HepG2 (cell line): ENCODE measurements around the gene SIGLEC8. TPM values are rescaled to one million over a fixed set of nuclear protein-coding genes. Genes with fewer than 3 reads are reported as not detected.

ENCODE experiments used
- ADNP ChIP-seq: sonication (generic); formaldehyde crosslinking; IDR thresholded peaks from 2 replicates; pipeline ENCODE4 v1.4.0; 2020; ENCODE audit warnings: missing genetic modification reagents
- AKNA ChIP-seq: sonication (generic); formaldehyde crosslinking; IDR thresholded peaks from 2 replicates; pipeline ENCODE4 v1.4.0; 2020; ENCODE audit warnings: missing genetic modification reagents, borderline replicate concordance
- ARID3A ChIP-seq: IDR thresholded peaks from 2 replicates; pipeline ENCODE4 v1.6.1; 2012; ENCODE audit warnings: low read depth, low read length, improper control_type of control experiment
- GFI1 ChIP-seq: sonication (generic); formaldehyde crosslinking; IDR thresholded peaks from 2 replicates; pipeline ENCODE4 v1.5.0; 2020; ENCODE audit warnings: missing genetic modification reagents, mild to moderate bottlenecking, borderline replicate concordance
- KDM1A ChIP-seq: IDR thresholded peaks from 2 replicates; pipeline ENCODE4 v1.6.1; 2016; ENCODE audit warnings: missing compliant biosample characterization
- KDM2A ChIP-seq: sonication (generic); formaldehyde crosslinking; IDR thresholded peaks from 2 replicates; pipeline ENCODE4 v1.4.0; 2020; ENCODE audit warnings: low read depth, missing genetic modification reagents, borderline replicate concordance
- MIER2 ChIP-seq: IDR thresholded peaks from 2 replicates; pipeline ENCODE4 v1.6.1; 2016; ENCODE audit warnings: missing biosample characterization, missing genetic modification reagents
- PBX3 ChIP-seq: sonication (generic); formaldehyde crosslinking; IDR thresholded peaks from 2 replicates; pipeline ENCODE4 v1.8.1; 2023; ENCODE audit warnings: missing genetic modification reagents, inconsistent platforms, borderline replicate concordance
- POGK ChIP-seq: sonication (generic); formaldehyde crosslinking; conservative IDR thresholded peaks from 2 replicates; pipeline ENCODE4 v1.8.0; 2022; ENCODE audit warnings: mild to moderate bottlenecking, moderate library complexity, missing genetic modification reagents
- SRF ChIP-seq: IDR thresholded peaks from 2 replicates; pipeline ENCODE4 v1.6.1; 2011; ENCODE audit warnings: mild to moderate bottlenecking, low read depth, low read length, moderate library complexity
- STAT6 ChIP-seq: sonication (generic); formaldehyde crosslinking; IDR thresholded peaks from 2 replicates; pipeline ENCODE4 v1.4.0; 2020; ENCODE audit warnings: missing genetic modification reagents, mild to moderate bottlenecking, borderline replicate concordance
- THYN1 ChIP-seq: sonication (generic); formaldehyde crosslinking; IDR thresholded peaks from 2 replicates; pipeline ENCODE4 v1.8.1; 2023; ENCODE audit warnings: low read depth, mild to moderate bottlenecking, moderate library complexity, missing genetic modification reagents, borderline replicate concordance
- XRCC5 ChIP-seq: fragments of 200-400 bp; formaldehyde crosslinking; optimal IDR thresholded peaks from 2 replicates; pipeline ENCODE3; 2017; ENCODE audit warnings: mild to moderate bottlenecking, low read length
- YEATS2 ChIP-seq: sonication (generic); formaldehyde crosslinking; IDR thresholded peaks from 2 replicates; pipeline ENCODE4 v1.4.0; 2020; ENCODE audit warnings: missing genetic modification reagents, borderline replicate concordance
- ZNF17 ChIP-seq: sonication (generic); formaldehyde crosslinking; IDR thresholded peaks from 2 replicates; pipeline ENCODE4 v1.5.0; 2020; ENCODE audit warnings: mild to moderate bottlenecking, missing genetic modification reagents
- ZNF629 ChIP-seq: sonication (generic); formaldehyde crosslinking; conservative IDR thresholded peaks from 2 replicates; pipeline ENCODE4 v1.5.0; 2020; ENCODE audit warnings: missing genetic modification reagents
- ZNF75D ChIP-seq: sonication (generic); formaldehyde crosslinking; IDR thresholded peaks from 2 replicates; pipeline ENCODE4 v1.8.1; 2023; ENCODE audit warnings: missing genetic modification reagents, mild to moderate bottlenecking, borderline replicate concordance
- polyA plus RNA-seq, 8 experiments: library from polyadenylated mRNA; depleted of rRNA in 3 of 8; stranded (reverse) in 7 of 8; unstranded in 1 of 8; fragments of >200 nt; fragmentation: Illumina TruSeq in 4 of 8; extraction: Trizol in 4 of 8; gene quantifications; 2 replicates each; pipeline versions ENCODE4 v1.2.1 to v1.2.3, GENCODE V29; 2011 to 2016; ENCODE audit warnings: low read depth in 4 of 8, missing spikeins in 1 of 8, mixed read lengths in 1 of 8; ENCODE audit not compliant: insufficient read depth in 1 of 8
- total RNA-seq, 5 experiments: library from RNA; depleted of rRNA; stranded (reverse); fragments of >200 nt; fragmentation: Illumina TruSeq; extraction: Trizol; gene quantifications; 2 replicates each; pipeline ENCODE4 v1.2.3, GENCODE V29; 2016; ENCODE audit warnings: low read depth in 1 of 5

Gene SIGLEC8
- total and polyA plus RNA-seq, 2 of the 13 experiments (the other 11 are each of a cell fraction or from before 2014, with no cell fraction given): not detected

DNA sequence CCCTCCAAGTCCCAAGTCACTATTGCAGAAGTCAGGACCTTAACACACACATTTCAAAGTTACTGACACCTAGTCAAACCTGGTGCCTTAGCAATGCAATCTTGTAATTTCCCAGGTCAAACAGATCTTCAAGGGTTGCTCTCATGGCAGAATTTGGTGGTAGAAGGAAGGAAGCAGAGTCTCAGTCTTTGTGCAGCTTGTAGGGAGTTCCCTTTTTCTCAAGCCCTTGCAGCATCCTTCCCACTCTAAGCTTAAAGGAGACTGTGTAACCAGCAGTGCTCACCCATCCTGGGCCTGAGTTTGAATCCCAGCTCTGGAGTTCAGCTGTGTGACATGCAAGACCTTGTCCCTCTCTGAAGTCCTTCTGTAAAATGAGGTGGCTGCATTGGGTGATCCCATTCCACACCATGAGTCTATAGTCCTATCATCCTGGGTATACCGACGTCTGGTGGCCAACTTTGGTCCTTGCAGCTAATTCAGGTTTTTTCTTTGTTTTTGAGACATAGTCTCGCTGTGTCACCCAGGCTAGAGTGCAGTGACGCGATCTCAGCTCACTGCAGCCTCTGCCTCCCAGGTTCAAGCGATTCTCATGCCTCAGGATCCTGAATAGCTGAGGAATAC is 50.6 kb downstream of the SIGLEC8 start (continued):
- TF ChIP-seq YEATS2 (CRISPR knock-in tag): no peak
- TF ChIP-seq ZNF75D (CRISPR knock-in tag): no peak
- 0 out of 2 replicates have a peak, but pooled peaks have one; percentile 48 for TF ChIP-seq MIER2 (CRISPR knock-in tag)
- TF ChIP-seq SRF: no peak
- no peak for TF ChIP-seq ZNF17
- no peak for TF ChIP-seq AKNA
- TF ChIP-seq ARID3A: 0 out of 2 replicates have a peak, but pooled peaks have one; percentile 19
- 0 out of 2 replicates have a peak, but pooled peaks have one; percentile 30 for TF ChIP-seq KDM1A (CRISPR knock-in tag)
- TF ChIP-seq ADNP (CRISPR knock-in tag): no peak
- TF ChIP-seq KDM2A (CRISPR knock-in tag): no peak
- peak; percentile 45 for TF ChIP-seq XRCC5
- TF ChIP-seq THYN1 (CRISPR knock-in tag): no peak
- TF ChIP-seq PBX3 (CRISPR knock-in tag): no peak
- no peak for TF ChIP-seq ZNF629 (CRISPR knock-in tag)
- no peak for TF ChIP-seq POGK (CRISPR knock-in tag)
- no peak for TF ChIP-seq GFI1
- no peak for TF ChIP-seq STAT6 (CRISPR knock-in tag)
